ENCODE data around the gene FAM9B.
A peak's percentile ranks its signal among the peaks of the same experiment; 100 is the strongest.
"Not testable (repeated sequence)": the region's sequence is repeated elsewhere in the genome, so short reads cannot be mapped to it uniquely, and the experiment has no call there.

The FAM9B gene

DNA sequence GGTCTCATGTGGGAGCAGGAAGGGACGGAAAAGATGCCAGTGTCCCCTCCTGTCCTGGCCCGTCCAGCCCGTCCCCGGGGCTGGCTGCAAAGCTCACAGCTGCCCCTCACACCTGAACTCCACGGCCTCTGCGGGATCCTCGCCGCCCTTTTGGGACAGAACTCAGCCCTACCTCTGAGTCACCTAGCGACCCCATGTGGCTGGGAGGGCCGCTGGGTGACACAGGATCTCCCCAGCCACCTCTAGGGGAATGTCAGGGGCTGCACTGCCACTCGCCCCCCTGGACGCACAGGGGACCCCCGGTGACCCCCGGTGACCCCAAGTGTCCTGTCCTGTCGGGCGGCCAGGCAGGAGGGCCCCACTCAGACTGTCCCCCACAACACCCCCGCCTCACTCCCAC is 748 bp downstream of the FAM9B start:
- peaks cover 0 to 4% of the 10 kb centered on the region in 2 donors for H3K36me3 Mint-ChIP-seq
- no peak overlapping the region for H3K4me3 Mint-ChIP-seq
- peaks cover 0 to 1% of the 10 kb centered on the region in 2 donors for H3K4me1 Mint-ChIP-seq
- no peak for ATAC-seq (replicated peaks)
- peaks cover 9 to 11% of the 10 kb centered on the region in 2 donors for H3K27me3 Mint-ChIP-seq
- DNase-seq = no peak
- H3K9me3 Mint-ChIP-seq = peaks cover 0 to 5% of the 10 kb centered on the region in 2 donors
- H3K27ac Mint-ChIP-seq = no peak overlapping the region

DNA sequence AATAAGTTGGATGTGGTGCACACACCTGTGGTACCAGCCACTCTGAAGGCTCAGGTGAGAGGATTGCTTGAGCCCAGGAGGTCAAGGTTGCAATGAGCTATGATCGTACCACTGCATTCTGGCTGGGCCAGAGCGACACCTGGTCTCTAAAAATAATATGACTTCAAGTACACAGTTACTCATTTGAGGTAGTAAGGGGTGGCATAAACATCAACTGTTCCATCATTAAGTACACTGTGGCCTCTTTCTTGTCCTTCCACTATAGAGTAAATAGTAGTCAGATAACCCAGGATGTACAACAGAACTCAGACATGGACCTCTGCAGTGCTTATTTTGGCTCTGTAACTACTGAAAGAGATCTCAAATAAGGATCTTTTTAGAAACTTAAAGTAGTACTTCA is 10.6 kb downstream of the FAM9B start:
- H3K9me3 Mint-ChIP-seq = peaks cover 0 to 3% of the 10 kb centered on the region in 2 donors
- DNase-seq (no peak), ATAC-seq (replicated peaks) (no peak)
- no peaks in the 10 kb centered on the region for H3K36me3 Mint-ChIP-seq
- no peak overlapping the region for H3K4me3 Mint-ChIP-seq
- peaks cover 6 to 9% of the 10 kb centered on the region in 2 donors for H3K27me3 Mint-ChIP-seq
- H3K4me1 Mint-ChIP-seq = no peaks in the 10 kb centered on the region
- H3K27ac Mint-ChIP-seq = no peak overlapping the region

DNA sequence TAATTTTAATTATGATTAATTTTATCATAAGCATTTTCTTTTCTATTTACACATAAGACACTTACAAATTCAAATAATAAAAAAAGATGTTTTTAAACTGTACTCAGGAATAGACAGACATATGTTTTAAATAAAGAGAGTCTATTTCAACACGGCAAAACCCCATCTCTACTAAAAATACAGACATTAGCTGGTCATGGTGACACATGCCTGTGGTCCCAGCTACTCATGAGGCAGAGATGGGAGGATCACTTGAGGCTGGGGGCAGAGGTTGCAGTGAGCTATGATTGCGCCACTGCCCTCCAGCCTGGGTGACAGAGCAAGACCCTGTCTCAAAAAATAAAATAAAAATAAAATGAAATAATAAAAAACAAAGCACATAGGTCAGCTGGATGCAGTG is 14.8 kb downstream of the FAM9B start:
- H3K4me3 Mint-ChIP-seq = no peak overlapping the region
- H3K9me3 Mint-ChIP-seq = no peaks in the 10 kb centered on the region
- peaks cover 0 to 5% of the 10 kb centered on the region in 2 donors for H3K27me3 Mint-ChIP-seq
- DNase-seq (no peak), ATAC-seq (replicated peaks) (no peak)
- no peaks in the 10 kb centered on the region for H3K4me1 Mint-ChIP-seq
- no peaks in the 10 kb centered on the region for H3K36me3 Mint-ChIP-seq
- no peak overlapping the region for H3K27ac Mint-ChIP-seq

DNA sequence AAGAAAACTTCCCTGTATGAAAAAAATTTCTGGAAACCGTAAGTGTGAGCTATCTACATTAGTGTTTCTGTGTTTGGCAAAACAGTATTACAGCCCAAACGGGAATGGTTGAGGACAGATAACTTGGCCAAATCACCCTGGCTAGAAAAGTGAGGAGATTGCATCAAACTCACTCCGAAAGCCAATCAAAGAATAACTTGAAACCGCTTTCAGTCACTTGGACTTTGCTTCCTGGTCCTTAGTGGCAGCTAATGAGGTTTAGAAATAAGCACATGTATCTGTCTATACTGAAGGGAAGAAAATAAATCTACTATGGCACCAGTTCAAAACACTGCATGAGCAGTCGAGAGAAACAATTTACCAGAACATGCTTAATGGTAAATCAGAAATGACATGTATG is 15.6 kb downstream of the FAM9B start:
- not testable (repeated sequence) for H3K9me3 Mint-ChIP-seq; H3K27me3 Mint-ChIP-seq; H3K36me3 Mint-ChIP-seq; H3K27ac Mint-ChIP-seq; H3K4me3 Mint-ChIP-seq; ATAC-seq (replicated peaks); DNase-seq; H3K4me1 Mint-ChIP-seq

DNA sequence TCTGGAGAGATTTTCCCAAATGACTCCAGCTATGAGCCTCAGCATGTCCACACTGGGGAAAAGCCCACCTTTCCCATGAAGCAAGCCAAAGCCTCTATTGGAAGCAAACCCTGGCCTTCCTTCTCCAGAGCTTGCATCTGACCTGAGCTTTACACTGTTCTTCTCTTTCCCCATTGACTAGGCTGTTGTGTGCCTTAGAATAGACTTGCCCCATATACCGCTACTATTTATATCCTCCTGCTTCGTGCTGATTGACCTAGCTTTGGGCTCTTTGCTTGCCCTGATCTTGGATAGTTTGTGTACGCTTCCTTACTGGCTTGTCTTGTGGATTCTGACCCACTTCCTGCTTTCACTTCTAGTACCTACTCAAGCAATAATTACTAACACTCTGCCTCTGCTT is 30.9 kb downstream of the FAM9B start:
- no peak for DNase-seq
- Mint-ChIP-seq H3K36me3 (no peaks in the 10 kb centered on the region), H3K27ac (no peak overlapping the region), H3K27me3 (peaks cover 0 to 4% of the 10 kb centered on the region in 2 donors), H3K4me3 (no peak overlapping the region), H3K4me1 (peaks cover 7 to 11% of the 10 kb centered on the region in 2 donors), H3K9me3 (no peaks in the 10 kb centered on the region)
- ATAC-seq (replicated peaks) = peak; percentile 31 to 42

DNA sequence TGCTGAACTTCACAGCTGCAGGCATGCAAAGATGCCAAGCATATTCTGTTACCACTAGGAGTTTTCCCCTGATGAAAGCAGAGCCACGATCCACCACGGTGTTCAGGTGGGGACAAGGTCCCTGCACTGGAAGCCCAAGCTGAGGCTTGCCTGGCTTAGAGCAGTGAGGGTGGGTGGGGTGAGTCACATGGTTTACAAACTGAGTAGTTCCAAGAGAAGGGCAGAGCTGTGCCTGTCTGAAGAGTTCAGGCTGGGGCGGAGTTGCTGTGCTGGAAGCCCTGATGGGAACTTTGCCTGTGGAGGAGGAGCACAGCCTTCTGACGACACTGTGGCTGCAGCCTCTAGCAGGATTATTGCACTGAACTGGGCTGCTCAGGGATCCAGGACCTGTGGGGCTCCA is 45.5 kb downstream of the FAM9B start:
- no peaks in the 10 kb centered on the region for H3K9me3 Mint-ChIP-seq
- peaks cover 0 to 9% of the 10 kb centered on the region in 2 donors for H3K27me3 Mint-ChIP-seq
- DNase-seq = no peak
- no peaks in the 10 kb centered on the region for H3K4me1 Mint-ChIP-seq
- no peak overlapping the region for H3K4me3 Mint-ChIP-seq
- H3K27ac Mint-ChIP-seq = no peak overlapping the region
- H3K36me3 Mint-ChIP-seq = no peaks in the 10 kb centered on the region
- ATAC-seq (replicated peaks) = no peak

DNA sequence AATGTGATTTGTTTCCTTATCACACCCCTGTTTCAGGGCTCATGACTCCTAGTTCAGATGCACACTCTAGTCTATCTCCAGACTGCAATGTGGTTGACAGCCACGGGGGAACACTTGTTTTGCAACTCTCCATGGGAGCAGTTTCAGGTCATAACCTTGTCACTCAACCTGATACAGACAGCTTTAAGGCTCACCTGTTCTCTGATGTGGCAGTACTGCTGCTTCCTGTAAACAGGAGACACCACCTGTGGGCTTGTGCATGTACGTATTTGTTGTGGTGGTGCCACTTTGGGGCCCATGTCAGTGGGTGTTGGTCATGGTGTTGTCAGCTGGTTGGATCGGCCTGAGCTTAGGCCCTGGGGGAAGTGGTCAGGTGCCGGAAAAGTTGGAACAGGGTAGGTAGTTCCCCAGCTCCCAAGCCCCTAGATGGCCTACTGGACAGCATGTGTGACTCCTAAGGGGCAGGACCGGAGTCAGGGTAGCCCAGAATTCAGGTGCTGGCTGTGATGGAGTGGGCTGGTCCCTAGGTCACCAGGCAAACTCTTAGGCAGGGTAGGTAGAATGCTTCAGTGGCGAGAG is 46.2 kb downstream of the FAM9B start:
- no peaks in the 10 kb centered on the region for H3K36me3 Mint-ChIP-seq
- H3K27ac Mint-ChIP-seq = peak overlapping the region; percentile 67
- no peak overlapping the region for H3K4me3 Mint-ChIP-seq
- DNase-seq (no peak), ATAC-seq (replicated peaks) (no peak)
- no peaks in the 10 kb centered on the region for H3K4me1 Mint-ChIP-seq
- H3K9me3 Mint-ChIP-seq = no peaks in the 10 kb centered on the region
- peaks cover 0 to 9% of the 10 kb centered on the region in 2 donors for H3K27me3 Mint-ChIP-seq

DNA sequence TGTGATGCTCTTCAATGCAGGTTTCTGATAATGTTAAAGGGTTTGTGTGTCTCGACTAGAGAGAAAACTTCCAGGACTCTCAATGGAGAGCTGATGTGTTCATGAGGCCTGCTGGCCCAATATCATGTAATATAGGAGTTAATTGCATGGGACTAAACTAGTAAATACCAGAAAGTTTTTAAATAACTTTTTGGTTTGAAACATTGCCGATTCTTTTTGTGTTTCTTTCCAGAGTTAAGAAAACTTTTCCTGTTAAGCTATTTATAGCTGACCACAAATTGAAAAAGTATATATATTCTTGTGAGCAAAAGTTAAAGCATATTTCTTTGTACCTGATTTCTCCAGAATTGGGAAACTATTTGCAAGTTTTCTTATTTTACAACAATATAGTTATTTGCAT is 49.7 kb downstream of the FAM9B start:
- H3K9me3 Mint-ChIP-seq = peaks cover 0 to 3% of the 10 kb centered on the region in 2 donors
- DNase-seq = no peak
- H3K4me1 Mint-ChIP-seq = peaks cover 8 to 9% of the 10 kb centered on the region in 2 donors
- H3K27me3 Mint-ChIP-seq = peaks cover 17 to 23% of the 10 kb centered on the region in 2 donors
- no peak for ATAC-seq (replicated peaks)
- no peak overlapping the region for H3K4me3 Mint-ChIP-seq
- H3K36me3 Mint-ChIP-seq = no peaks in the 10 kb centered on the region
- H3K27ac Mint-ChIP-seq = no peak overlapping the region

DNA sequence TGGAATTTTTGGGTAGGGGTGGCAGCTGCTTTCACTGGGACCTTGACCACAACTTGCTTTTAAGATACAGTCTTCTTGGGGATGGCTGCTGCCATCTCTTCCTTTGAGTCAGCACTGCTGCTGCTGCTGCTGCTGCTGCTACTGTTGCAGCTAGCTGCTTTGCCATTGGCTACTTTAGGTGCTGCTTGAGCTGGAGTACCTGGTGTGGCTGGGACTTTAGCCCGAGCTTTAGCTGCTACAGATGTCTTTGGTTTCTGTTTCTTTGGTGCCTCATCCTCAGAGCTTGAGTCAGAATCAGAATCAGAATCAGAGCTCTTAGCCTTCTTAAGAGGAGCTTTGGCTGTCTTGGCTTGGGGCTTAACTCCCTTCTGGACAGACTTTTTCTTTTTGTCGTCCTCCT is 52.2 kb downstream of the FAM9B start:
- peaks cover 0 to 3% of the 10 kb centered on the region in 2 donors for H3K9me3 Mint-ChIP-seq
- H3K36me3 Mint-ChIP-seq = no peaks in the 10 kb centered on the region
- H3K4me1 Mint-ChIP-seq = peaks cover 8 to 9% of the 10 kb centered on the region in 2 donors
- H3K27me3 Mint-ChIP-seq = peaks cover 17 to 20% of the 10 kb centered on the region in 2 donors
- no peak overlapping the region for H3K4me3 Mint-ChIP-seq
- no peak for DNase-seq
- no peak overlapping the region for H3K27ac Mint-ChIP-seq
- ATAC-seq (replicated peaks) = no peak

DNA sequence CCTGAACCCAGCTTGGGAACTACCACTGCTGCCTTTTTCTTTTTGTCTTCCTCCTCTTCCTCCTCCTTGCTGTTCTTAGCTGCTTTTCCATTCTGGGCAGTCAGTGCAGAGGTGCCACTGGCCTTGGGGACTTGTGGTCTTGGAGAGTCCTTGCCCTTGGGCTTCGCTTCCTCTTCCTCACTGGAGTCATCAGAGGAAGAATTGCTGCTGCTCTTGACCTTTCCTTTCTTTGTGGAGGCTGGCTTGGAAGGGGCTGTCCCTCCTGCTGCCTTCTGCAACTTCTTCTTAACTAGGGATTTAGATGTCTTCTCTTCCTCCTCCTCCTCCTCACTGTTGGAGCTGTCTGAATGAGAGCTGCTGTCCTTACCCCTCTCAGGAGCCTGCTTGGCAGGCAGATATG is 53.2 kb downstream of the FAM9B start:
- ATAC-seq (replicated peaks) (peak in 1 of 2 donors; percentile 33), DNase-seq (no peak)
- H3K4me3 Mint-ChIP-seq = no peak overlapping the region
- peaks cover 0 to 3% of the 10 kb centered on the region in 2 donors for H3K9me3 Mint-ChIP-seq
- H3K27ac Mint-ChIP-seq = no peak overlapping the region
- peaks cover 8 to 9% of the 10 kb centered on the region in 2 donors for H3K4me1 Mint-ChIP-seq
- H3K36me3 Mint-ChIP-seq = no peaks in the 10 kb centered on the region
- H3K27me3 Mint-ChIP-seq = peaks cover 17 to 23% of the 10 kb centered on the region in 2 donors
